SK-N-SH treated with all-trans-retinoic acid at 6 μM for 48 hours (cell line): Measurements from ENCODE around the gene GLP1R.

Experiments used
- OSR1 ChIP-seq: fragments of 250-450 bp; sonication (Bioruptor Pico); IDR thresholded peaks from 2 replicates; pipeline ENCODE4 v1.8.0; 2022; ENCODE audit warnings: moderate library complexity, mild to moderate bottlenecking, inconsistent platforms
- PATZ1 ChIP-seq: fragments of 250-450 bp; sonication (Bioruptor Pico); IDR thresholded peaks from 2 replicates; pipeline ENCODE4 v1.8.0; 2020; ENCODE audit warnings: mild to moderate bottlenecking, moderate library complexity, borderline replicate concordance
- PPARA ChIP-seq: fragments of 250-450 bp; sonication (Bioruptor Pico); IDR thresholded peaks from 2 replicates; pipeline ENCODE4 v1.5.0; 2020; ENCODE audit warnings: mild to moderate bottlenecking, borderline replicate concordance
- ZFP3 ChIP-seq: fragments of 250-450 bp; sonication (Bioruptor Pico); IDR thresholded peaks from 2 replicates; pipeline ENCODE4 v1.5.0; 2020; ENCODE audit warnings: mild to moderate bottlenecking, moderate library complexity

GRCh38 chr6:39075807-39076622 lies 27.4 kb downstream of the GLP1R start:
- TF ChIP-seq ZFP3 (no peak), PPARA (no peak), PATZ1 (no peak), OSR1 (no peak)
